Measurements from ENCODE around the gene MYG1. TPM values are rescaled to one million over a fixed set of nuclear protein-coding genes. Genes with fewer than 3 reads are reported as not detected.

The MYG1 gene
- total RNA-seq, 1 experiment from 2014 or later = 79.8 TPM

DNA sequence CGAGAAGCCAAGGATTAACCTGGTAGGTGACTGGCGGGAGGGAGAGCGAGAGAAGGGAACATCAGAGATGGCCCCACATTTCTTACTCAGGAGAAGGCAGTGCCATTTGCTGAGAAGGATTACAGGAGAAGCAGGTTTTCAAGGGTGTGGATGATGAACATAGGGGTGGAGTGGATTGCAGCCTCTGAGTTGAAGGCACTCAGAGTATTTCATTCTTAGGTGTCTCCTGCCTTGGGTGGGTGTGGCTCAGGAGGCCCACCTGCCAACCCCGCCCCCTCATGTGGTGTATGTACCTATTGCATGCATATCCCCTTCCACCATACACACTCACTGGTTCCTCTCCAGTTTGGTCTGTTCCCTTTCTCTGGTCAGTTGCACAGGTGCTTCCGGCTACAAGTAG, 25.1 kb upstream of the MYG1 start:
- no peak overlapping the region for H3K4me3 Mint-ChIP-seq (ENCODE audit: unreplicated experiment)
- no peak overlapping the region for H3K27ac Mint-ChIP-seq (ENCODE audit: low read depth, unreplicated experiment)
- ChIA-PET CTCF (interaction anchor here (1.2 kb wide), 1 partner anchor 61 kb away, joined by 4 read pairs; no protein-coding TSS in a partner anchor), POLR2A (no interaction called here)
- H3K27me3 Mint-ChIP-seq (ENCODE audit: insufficient read depth, unreplicated experiment) = no peaks in the 10 kb centered on the region
- H3K9me3 Mint-ChIP-seq (ENCODE audit: unreplicated experiment) = no peaks in the 10 kb centered on the region
- no TSS peak for BruUV-seq (replicated peaks)
- TF ChIP-seq, protein P1, sequence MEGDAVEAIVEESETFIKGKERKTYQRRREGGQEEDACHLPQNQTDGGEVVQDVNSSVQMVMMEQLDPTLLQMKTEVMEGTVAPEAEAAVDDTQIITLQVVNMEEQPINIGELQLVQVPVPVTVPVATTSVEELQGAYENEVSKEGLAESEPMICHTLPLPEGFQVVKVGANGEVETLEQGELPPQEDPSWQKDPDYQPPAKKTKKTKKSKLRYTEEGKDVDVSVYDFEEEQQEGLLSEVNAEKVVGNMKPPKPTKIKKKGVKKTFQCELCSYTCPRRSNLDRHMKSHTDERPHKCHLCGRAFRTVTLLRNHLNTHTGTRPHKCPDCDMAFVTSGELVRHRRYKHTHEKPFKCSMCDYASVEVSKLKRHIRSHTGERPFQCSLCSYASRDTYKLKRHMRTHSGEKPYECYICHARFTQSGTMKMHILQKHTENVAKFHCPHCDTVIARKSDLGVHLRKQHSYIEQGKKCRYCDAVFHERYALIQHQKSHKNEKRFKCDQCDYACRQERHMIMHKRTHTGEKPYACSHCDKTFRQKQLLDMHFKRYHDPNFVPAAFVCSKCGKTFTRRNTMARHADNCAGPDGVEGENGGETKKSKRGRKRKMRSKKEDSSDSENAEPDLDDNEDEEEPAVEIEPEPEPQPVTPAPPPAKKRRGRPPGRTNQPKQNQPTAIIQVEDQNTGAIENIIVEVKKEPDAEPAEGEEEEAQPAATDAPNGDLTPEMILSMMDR (IDR thresholded peaks at IDR 0.05; ENCODE audit: unreplicated experiment) = no peak
- H3K4me1 Mint-ChIP-seq (ENCODE audit: insufficient read depth, unreplicated experiment) = peaks cover 6% of the 10 kb centered on the region
- peaks cover 6% of the 10 kb centered on the region for H3K36me3 Mint-ChIP-seq (ENCODE audit: insufficient read depth, unreplicated experiment)
- intact Hi-C loops (cut with micrococcal nuclease) = no loop called here
- no peak for DNase-seq (ENCODE audit: unreplicated experiment)

DNA sequence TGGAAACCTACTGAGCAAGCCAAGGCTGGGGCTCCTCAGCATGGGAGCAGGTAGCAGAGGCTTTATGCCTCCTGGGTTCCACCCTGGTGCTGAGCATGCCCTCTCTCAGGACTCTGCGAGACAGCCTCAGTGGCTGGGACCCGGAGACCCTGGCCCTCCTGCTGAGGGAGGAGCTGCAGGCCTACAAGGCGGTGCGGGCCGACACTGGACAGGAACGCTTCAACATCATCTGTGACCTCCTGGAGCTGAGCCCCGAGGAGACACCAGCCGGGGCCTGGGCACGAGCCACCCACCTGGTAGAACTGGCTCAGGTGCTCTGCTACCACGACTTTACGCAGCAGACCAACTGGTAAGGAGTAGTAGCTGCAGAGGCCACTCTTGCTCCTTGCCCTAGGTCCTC, 23.0 kb upstream of the MYG1 start:
- no TSS peak for BruUV-seq (replicated peaks)
- no peak overlapping the region for H3K4me3 Mint-ChIP-seq (ENCODE audit: unreplicated experiment)
- no peaks in the 10 kb centered on the region for H3K9me3 Mint-ChIP-seq (ENCODE audit: unreplicated experiment)
- H3K36me3 Mint-ChIP-seq (ENCODE audit: insufficient read depth, unreplicated experiment) = peaks cover 6% of the 10 kb centered on the region
- TF ChIP-seq, protein P1 (IDR thresholded peaks at IDR 0.05; ENCODE audit: unreplicated experiment) = no peak
- intact Hi-C loops (cut with micrococcal nuclease) = no loop called here
- H3K27me3 Mint-ChIP-seq (ENCODE audit: insufficient read depth, unreplicated experiment) = no peaks in the 10 kb centered on the region
- H3K27ac Mint-ChIP-seq (ENCODE audit: low read depth, unreplicated experiment) = peak overlapping the region; percentile 55
- no peak for DNase-seq (ENCODE audit: unreplicated experiment)
- ChIA-PET POLR2A (no interaction called here), CTCF (interaction anchor here (3.6 kb wide), 1 partner anchor 11 kb away, joined by 37 read pairs; no protein-coding TSS in a partner anchor)
- peaks cover 6% of the 10 kb centered on the region for H3K4me1 Mint-ChIP-seq (ENCODE audit: insufficient read depth, unreplicated experiment)

DNA sequence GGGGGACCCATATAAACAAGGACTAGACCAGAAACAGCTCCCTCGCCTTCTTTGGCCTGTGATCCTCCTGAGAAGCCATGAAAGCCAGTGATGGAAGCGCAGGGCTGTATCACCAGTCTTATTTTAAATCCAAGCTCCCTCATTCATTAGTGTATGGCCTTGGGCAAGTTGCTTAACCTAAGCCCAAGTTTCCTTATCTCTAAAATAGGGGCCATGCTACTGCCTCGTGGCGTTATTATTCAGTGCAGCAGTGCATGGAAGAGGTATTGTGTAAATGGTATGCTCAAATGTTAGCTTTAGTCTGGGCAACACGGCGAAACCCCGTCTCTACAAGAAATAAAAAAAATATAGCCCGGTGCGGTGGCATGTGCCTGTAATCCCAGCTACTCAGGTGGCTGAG, 21.5 kb upstream of the MYG1 start:
- intact Hi-C loops (cut with micrococcal nuclease) = no loop called here
- Mint-ChIP-seq H3K27me3 (ENCODE audit: insufficient read depth, unreplicated experiment) (no peaks in the 10 kb centered on the region), H3K9me3 (ENCODE audit: unreplicated experiment) (no peaks in the 10 kb centered on the region), H3K27ac (ENCODE audit: low read depth, unreplicated experiment) (no peak overlapping the region), H3K4me3 (ENCODE audit: unreplicated experiment) (no peak overlapping the region), H3K4me1 (ENCODE audit: insufficient read depth, unreplicated experiment) (no peaks in the 10 kb centered on the region), H3K36me3 (ENCODE audit: insufficient read depth, unreplicated experiment) (peaks cover 6% of the 10 kb centered on the region)
- TF ChIP-seq, protein P1 (IDR thresholded peaks at IDR 0.05; ENCODE audit: unreplicated experiment) = no peak
- CTCF ChIA-PET = interaction anchor here (1.0 to 3.6 kb wide), 5 partner anchors 8 to 118 kb away, joined by 3 to 37 read pairs (median 8); partner anchors contain the start of gene PFDN5
- BruUV-seq (replicated peaks) = no TSS peak
- POLR2A ChIA-PET = interaction anchor here (0.7 kb wide), 1 partner anchor 58 kb away, joined by 3 read pairs; the partner anchor contains the start of gene SP7
- no peak for DNase-seq (ENCODE audit: unreplicated experiment)

DNA sequence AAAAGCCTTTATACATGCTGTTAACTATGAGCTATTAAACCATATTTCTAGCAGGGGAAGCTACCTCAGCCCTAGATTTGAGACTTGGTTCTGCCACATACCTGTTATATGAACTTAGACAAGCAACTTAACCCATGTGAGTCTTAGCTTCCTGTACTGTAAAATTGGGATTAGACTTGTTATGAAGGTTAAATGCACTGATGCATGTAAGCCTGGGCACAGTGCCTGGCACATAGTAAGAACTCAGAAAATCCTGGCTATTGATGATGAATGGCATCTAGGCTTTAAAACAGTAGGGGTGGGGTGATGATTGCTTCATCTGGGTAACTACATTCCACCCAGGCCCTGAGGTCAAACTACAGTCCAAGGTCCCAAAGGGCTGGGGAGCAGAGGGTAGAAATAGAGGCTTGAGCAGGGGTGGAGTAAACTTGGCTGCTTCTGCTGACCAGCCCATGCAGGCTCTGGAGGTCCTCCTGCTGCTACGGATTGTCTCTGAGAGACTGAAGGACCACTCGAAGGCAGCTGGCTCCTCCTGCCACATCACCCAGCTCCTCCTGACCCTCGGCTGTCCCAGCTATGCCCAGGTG, 20.1 kb upstream of the MYG1 start:
- Mint-ChIP-seq H3K27ac (ENCODE audit: low read depth, unreplicated experiment) (no peak overlapping the region), H3K27me3 (ENCODE audit: insufficient read depth, unreplicated experiment) (no peaks in the 10 kb centered on the region), H3K4me3 (ENCODE audit: unreplicated experiment) (no peak overlapping the region), H3K4me1 (ENCODE audit: insufficient read depth, unreplicated experiment) (no peaks in the 10 kb centered on the region), H3K36me3 (ENCODE audit: insufficient read depth, unreplicated experiment) (peaks cover 6% of the 10 kb centered on the region), H3K9me3 (ENCODE audit: unreplicated experiment) (no peaks in the 10 kb centered on the region)
- ChIA-PET CTCF (interaction anchor here (0.6 to 3.6 kb wide), 4 partner anchors 8 to 142 kb away, joined by 4 to 37 read pairs (median 12); no protein-coding TSS in a partner anchor), POLR2A (interaction anchor here (0.7 kb wide), 1 partner anchor 46 kb away, joined by 4 read pairs; no protein-coding TSS in a partner anchor)
- TF ChIP-seq, protein P1 (IDR thresholded peaks at IDR 0.05; ENCODE audit: unreplicated experiment) = no peak
- intact Hi-C loops (cut with micrococcal nuclease) = no loop called here
- BruUV-seq (replicated peaks) = no TSS peak
- DNase-seq (ENCODE audit: unreplicated experiment) = no peak

Data from MCF 10A (cell line).